DMS53 treated with DMSO at 0.1 percent for 48 hours (cell line): Measurements from ENCODE around the gene MAPKAPK2.
A peak's percentile ranks its signal among the peaks of the same experiment; 100 is the strongest.

ENCODE experiments used
- DNase-seq: peaks from one replicate; lab custom pipeline; 2025; ENCODE audit not compliant: unreplicated experiment; lab: John Stamatoyannopoulos, UW

MAPKAPK2 gene

DNA sequence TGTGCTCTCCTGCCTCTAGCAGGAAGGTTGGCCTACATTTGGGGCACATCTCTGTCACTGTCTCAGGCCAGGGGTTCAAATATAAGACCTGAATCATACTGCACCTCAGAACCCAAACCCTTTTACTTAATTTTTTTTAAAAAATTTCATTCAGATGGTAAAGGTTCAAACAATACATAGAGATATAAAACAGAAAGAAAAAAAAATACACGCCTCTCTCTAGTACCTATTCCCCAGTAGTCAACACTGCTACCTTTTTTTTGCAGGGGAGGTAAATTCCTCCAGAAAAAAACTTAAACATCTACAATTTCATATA, 32.9 kb downstream of the MAPKAPK2 start:
- no peak for DNase-seq

DNA sequence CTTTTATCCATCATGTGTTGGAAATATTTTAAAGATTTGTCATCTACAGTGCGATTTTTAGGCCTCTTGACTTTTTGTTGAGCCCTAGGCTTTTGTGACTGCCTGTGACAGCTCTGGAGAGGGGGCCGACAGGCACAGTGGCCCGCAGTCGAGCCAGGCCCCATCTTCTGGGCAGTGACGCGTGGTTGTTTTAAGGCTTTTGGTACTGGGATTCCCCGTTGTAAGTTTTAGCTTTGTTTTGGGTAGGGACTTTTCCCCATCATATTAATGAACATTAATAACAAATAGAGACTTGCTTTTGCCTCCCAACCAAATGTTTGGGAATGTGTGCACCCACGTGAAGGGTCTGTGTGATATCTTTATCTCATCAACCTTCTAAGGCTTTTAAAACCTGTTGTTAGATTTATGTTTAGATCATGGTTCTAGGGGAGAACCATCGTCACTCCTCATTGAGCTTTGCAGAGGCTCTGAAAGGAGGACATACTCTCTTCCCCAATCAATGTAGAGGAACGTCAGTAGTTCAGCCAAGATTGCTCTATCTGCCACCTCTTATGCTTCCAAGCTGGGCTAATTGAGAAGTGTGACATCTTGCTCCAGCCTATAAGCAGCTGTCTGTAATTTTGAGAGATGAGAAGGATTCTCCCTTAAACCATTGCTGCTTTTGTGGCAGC, 34.6 kb downstream of the MAPKAPK2 start:
- DNase-seq = no peak

GRCh38 chr1:206721454-206721853, 36.7 kb downstream of the MAPKAPK2 start:
- DNase-seq = no peak

GRCh38 chr1:206722751-206723461, 38.2 kb downstream of the MAPKAPK2 start:
- DNase-seq = no peak

- no peak for DNase-seq
Observed at GRCh38 chr1:206723462-206723804, 38.7 kb downstream of the MAPKAPK2 start.

- DNase-seq = no peak
Observed at GRCh38 chr1:206723805-206724472, 39.2 kb downstream of the MAPKAPK2 start.

DNA sequence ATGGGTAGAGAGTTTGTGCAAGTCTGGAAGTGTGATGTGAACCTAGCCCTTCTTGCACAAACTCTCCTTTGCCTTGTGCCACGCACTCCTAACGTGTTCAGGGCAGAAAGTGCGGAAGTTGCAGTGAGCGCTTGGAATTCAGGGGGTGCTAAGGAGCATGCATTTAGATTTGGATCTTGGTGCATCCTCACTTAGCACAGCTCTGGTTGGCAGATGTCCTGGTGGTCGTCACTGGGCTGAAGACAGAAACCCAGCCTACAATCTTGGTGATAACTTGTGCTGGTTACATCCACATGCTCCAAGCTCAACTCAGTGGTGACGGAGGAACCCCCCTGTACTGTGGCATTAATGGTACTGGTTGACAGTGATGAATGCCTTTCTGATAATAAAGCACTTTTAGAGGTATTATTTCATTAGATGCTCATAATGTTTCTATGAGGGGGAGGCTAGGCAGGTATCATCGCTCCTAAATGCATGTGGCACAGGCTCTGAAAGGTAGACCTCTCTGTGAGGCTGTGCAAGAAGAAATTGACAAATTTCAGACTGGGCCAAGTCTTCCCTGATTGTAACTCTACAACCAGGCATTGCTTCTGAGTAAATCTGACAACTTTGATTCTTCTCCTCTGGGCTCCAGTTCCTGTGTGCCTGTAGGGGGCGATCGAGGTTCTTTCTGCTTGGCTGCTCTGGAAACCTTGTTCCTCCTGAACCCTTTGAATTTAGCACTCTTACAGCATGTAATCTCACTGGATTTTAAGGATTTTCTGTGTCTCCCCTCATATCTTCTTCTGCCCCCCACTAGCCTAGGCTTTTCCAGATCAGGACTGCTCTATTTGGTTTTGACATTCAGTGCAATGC, 40.6 kb downstream of the MAPKAPK2 start:
- DNase-seq = peak; percentile 58

GRCh38 chr1:206727981-206728696, 43.4 kb downstream of the MAPKAPK2 start:
- no peak for DNase-seq

DNA sequence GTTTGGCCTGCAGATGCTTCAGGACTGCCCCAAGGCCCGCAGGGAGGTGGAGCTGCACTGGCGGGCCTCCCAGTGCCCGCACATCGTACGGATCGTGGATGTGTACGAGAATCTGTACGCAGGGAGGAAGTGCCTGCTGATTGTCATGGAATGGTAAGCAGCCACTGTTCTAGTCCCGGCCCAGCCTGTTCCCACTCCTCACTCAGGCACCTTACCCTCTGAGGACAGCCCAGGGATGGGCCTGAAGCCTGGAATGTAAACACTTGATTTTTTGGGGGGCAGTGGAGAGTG, 43.9 kb downstream of the MAPKAPK2 start:
- no peak for DNase-seq

DNA sequence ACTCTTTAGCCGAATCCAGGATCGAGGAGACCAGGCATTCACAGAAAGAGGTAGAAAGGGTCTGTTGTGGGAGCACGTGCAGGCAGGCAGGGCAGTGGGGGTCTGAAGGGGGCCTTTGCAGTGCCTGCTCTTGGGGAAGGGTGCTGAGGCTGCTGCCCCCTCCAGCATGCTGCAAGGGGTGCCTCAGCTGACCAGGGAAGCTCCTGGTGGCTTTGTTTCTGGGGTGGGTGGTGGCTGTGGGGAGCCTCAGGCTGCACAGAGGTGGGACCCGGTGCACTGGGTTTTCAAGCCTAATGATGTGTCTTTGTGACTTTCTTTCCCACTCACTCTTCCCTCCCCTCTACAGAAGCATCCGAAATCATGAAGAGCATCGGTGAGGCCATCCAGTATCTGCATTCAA, 44.3 kb downstream of the MAPKAPK2 start:
- DNase-seq = no peak

- DNase-seq = no peak
Observed at GRCh38 chr1:206729507-206729906, 44.8 kb downstream of the MAPKAPK2 start.

- DNase-seq = no peak
Observed at GRCh38 chr1:206732508-206732907, 47.8 kb downstream of the MAPKAPK2 start.

DNA sequence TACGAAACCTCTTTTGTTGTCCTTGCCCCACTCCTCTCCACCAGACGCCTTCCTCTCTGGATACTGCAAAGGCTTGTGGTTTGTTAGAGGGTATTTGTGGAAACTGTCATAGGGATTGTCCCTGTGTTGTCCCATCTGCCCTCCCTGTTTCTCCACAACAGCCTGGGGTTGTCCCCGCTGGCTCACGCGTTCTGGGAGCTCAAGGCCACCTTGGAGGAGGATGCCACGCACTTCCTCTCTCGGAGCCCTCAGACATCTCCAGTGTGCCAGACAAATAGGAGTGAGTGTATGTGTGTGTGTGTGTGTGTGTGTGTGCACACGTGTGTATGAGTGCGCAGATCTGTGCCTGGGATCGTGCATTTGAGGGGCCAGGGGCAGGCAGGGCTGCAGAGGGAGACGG, 48.3 kb downstream of the MAPKAPK2 start:
- no peak for DNase-seq

DNA sequence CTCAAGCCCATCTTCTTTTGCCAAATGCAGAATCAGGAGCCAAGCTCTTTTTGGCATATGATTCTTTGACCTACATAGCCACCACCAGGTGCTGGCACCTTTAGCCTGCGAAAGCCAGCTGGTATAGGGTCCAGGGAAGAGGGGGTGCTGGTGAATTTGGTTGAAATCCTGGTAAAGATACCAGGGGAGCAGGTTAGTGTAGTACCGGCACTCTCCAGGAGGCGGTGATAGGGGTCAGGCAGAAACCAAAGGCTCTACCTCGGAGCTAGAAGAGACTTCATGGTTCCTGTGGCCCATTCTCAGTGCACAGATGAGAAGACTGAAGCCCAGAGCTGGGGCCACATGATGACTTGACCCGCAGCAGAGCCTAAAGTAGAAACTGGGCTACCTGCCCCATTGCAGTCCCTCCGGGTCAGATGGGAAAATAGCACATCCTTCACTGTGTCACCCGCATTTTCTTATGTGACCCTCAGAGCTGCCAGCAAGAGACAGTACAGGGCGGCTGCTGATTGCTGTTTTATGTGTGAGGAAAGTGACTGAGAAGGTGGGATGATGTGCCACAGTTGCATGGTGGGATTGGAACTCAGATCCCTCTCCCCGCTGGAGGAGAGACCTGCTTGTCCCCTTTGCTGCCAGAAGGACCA, 49.9 kb downstream of the MAPKAPK2 start:
- peak; percentile 15 for DNase-seq

- no peak for DNase-seq
Observed at GRCh38 chr1:206735553-206736031, 50.9 kb downstream of the MAPKAPK2 start.

DNA sequence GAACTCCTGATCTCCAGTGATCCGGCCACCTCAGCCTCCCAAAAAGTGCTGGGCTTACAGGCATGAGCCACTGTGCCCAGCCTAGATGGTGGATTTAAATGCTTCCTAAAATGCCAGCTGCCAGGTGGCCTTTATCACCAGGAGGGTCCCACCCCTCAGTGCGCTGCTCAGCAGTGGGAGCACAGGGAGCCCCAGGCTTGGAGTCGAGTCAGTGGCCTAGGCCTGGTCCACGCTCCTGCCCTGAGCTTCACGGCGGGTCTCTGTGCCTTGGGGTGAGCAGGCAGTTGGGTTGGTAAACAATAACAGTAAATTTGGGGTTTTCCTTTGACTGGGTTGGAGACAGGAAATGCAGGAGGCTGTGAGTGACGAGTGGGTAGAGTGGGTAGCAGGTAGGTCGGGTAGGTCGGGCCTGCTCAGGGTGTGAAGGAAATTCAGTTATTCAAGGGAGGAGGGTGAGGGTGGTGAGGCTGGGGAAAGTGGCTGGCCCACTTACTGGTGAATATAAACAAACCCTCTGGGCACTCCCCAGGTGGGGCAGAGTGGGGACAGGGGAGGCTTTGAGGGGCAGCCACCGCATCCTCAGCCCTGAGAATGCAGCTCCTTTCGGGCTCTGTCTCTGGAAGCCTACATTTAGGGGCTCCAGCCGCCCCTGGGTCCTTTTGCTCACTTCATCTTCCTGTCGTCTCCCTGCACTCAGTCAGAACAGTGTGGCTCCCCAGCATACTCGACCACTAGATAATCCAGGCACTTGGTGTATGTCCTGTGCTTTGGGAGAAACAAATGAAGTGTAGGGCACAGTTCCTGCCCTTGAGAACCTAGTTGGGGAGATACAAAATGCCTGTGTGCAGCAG, 52.4 kb downstream of the MAPKAPK2 start:
- no peak for DNase-seq

GRCh38 chr1:206737729-206738201, 53.1 kb downstream of the MAPKAPK2 start:
- DNase-seq = no peak

GRCh38 chr1:206738370-206739366, 54.0 kb downstream of the MAPKAPK2 start:
- no peak for DNase-seq
